ENCODE data around the gene PLA2G6. TPM values are rescaled to one million over a fixed set of nuclear protein-coding genes. Genes with fewer than 3 reads are reported as not detected.

PLA2G6 gene
- total RNA-seq, 1 experiment from 2014 or later: 24.1 TPM

GRCh38 chr22:38176170-38176741 lies 5.4 kb downstream of the PLA2G6 start:
- no peak overlapping the region for H3K9ac ChIP-seq (ENCODE audit: extremely low read depth, insufficient read length, low read length)
- H2BK20ac ChIP-seq (ENCODE audit: low read depth, low read length, poor library complexity, severe bottlenecking): no peak overlapping the region
- TF ChIP-seq CTCF (conservative IDR thresholded peaks at IDR 0.05): no peak
- H3T11ph ChIP-seq (ENCODE audit: low read length): no peak overlapping the region
- no peak overlapping the region for H4K5ac ChIP-seq (ENCODE audit: insufficient read length, low read depth, low read length)
- H3K18ac ChIP-seq (ENCODE audit: insufficient read length, low read depth, low read length): no peak overlapping the region
- no peak overlapping the region; the same call in 1 of the 2 replicates for H3K4ac ChIP-seq (ENCODE audit: low read depth, low read length)
- H3K4me1 Mint-ChIP-seq: peaks cover 28 to 38% of the 10 kb centered on the region in 2 experiments
- WGBS (ENCODE audit: extremely low coverage, insufficient read length, low lambda C conversion rate): no CpG with 5 or more reads among the region's 14 CpGs
- H3K9me3 Mint-ChIP-seq: no peaks in the 10 kb centered on the region
- H4K8ac ChIP-seq (replicated peaks; ENCODE audit: insufficient read length, low read depth, low read length): no peak overlapping the region
- H2BK120ac ChIP-seq (ENCODE audit: low read depth, low read length, poor library complexity, severe bottlenecking): no peak overlapping the region
- H2AK5ac ChIP-seq (ENCODE audit: insufficient read length, low read length): no peak overlapping the region
- H3K79me1 ChIP-seq (ENCODE audit: insufficient read depth, low read depth, low read length, poor library complexity, severe bottlenecking): no peaks in the 10 kb centered on the region
- no peak overlapping the region for H2AFZ ChIP-seq (ENCODE audit: low read length)
- no peaks in the 10 kb centered on the region for H3K27me3 ChIP-seq (ENCODE audit: insufficient read depth, low read length)
- peaks cover 11% of the 10 kb centered on the region for H3K4me1 ChIP-seq (ENCODE audit: insufficient read depth, low read length)
- H4K20me1 ChIP-seq (ENCODE audit: control insufficient read depth, insufficient read depth, insufficient read length): no peaks in the 10 kb centered on the region
- H3K4me3 Mint-ChIP-seq: no peak overlapping the region
- H3K27ac ChIP-seq (ENCODE audit: insufficient read length, low read depth, low read length): no peak overlapping the region
- H4K91ac ChIP-seq (ENCODE audit: insufficient read length, low read depth, low read length): peak overlapping the region; percentile 57
- H3K23ac ChIP-seq (ENCODE audit: insufficient read length, low read depth, low read length): no peak overlapping the region
- H2BK12ac ChIP-seq (ENCODE audit: insufficient read length, low read depth, low read length): no peak overlapping the region
- no peaks in the 10 kb centered on the region for H3K9me3 ChIP-seq (ENCODE audit: control insufficient read depth, low read depth, low read length)
- DNase-seq: no peak
- no peak overlapping the region; the same call in 1 of the 2 replicates for H3K14ac ChIP-seq (ENCODE audit: insufficient read depth, low read length)
- H3K23me2 ChIP-seq (ENCODE audit: insufficient read length, low read depth, low read length, poor library complexity, severe bottlenecking): peaks cover 5% of the 10 kb centered on the region
- H3K4me2 ChIP-seq (ENCODE audit: insufficient read depth, insufficient read length, low read length): no peak overlapping the region
- H3K56ac ChIP-seq (ENCODE audit: insufficient read length, low read depth, low read length): no peak overlapping the region
- H3K36me3 Mint-ChIP-seq (ENCODE audit: insufficient read depth in 1 of 3, low read depth in 3 of 3): peaks cover 0 to 7% (median 0%) of the 10 kb centered on the region in 3 experiments; a peak in 3 of 7 replicates
- no peaks in the 10 kb centered on the region for H3K79me2 ChIP-seq (ENCODE audit: insufficient read depth, low read length)
- H2BK5ac ChIP-seq (ENCODE audit: insufficient read length, low read length): no peak overlapping the region
- H2BK15ac ChIP-seq (ENCODE audit: low read depth, low read length): no peak overlapping the region
- no peak overlapping the region; a peak in 1 of 7 replicates for H3K27ac Mint-ChIP-seq
- H3K27me3 Mint-ChIP-seq (ENCODE audit: low read depth): peaks cover 3% of the 10 kb centered on the region; the same call in 1 of the 2 replicates

Measured in H9 (cell line).